ENCODE measurements around the gene CDH4. TPM values are rescaled to one million over a fixed set of nuclear protein-coding genes. Genes with fewer than 3 reads are reported as not detected.

CDH4 gene
- total and polyA plus RNA-seq, 2 of the 8 experiments (the other 6 are each of a cell fraction or from before 2014, with no cell fraction given), result 4.3 to 7.9 TPM

GRCh38 chr20:61889659-61890058 lies 637.6 kb downstream of the CDH4 start:
- FAIRE-seq, result no peak
- POLR2A ChIA-PET (ENCODE audit: partially characterized antibody), result no interaction called here
- TF ChIP-seq CBX8 (IDR thresholded peaks at IDR 0.05; ENCODE audit: borderline replicate concordance, low read depth, low read length) (no peak), EGR1 (IDR thresholded peaks at IDR 0.05; ENCODE audit: borderline replicate concordance, low read depth, low read length) (no peak), GTF2F1 (IDR thresholded peaks at IDR 0.05; ENCODE audit: borderline replicate concordance, low read depth, low read length) (no peak), KDM1A (IDR thresholded peaks at IDR 0.05; ENCODE audit: borderline replicate concordance, low read length) (no peak), NANOG (IDR thresholded peaks at IDR 0.05; ENCODE audit: insufficient read depth, low read depth, low read length, poor library complexity, severe bottlenecking) (no peak), CEBPB (IDR thresholded peaks at IDR 0.05; ENCODE audit: low read depth, low read length) (no peak), SRF (IDR thresholded peaks at IDR 0.05; ENCODE audit: low read depth, low read length) (no peak), PHF8 (conservative IDR thresholded peaks at IDR 0.05; ENCODE audit: low read depth, low read length) (no peak), CBX5 (IDR thresholded peaks at IDR 0.05; ENCODE audit: low read depth, low read length) (no peak), RBBP5 (IDR thresholded peaks at IDR 0.05; ENCODE audit: borderline replicate concordance, low read depth, low read length) (no peak), BRCA1 (IDR thresholded peaks at IDR 0.05; ENCODE audit: low read depth, low read length) (no peak), E2F6 (IDR thresholded peaks at IDR 0.05) (no peak), MAX (IDR thresholded peaks at IDR 0.05) (no peak), BCL11A (IDR thresholded peaks at IDR 0.05; ENCODE audit: low read depth in 2 of 2, low read length in 2 of 2) (no peak)

More at GRCh38 chr20:61889659-61890058, 637.6 kb downstream of the CDH4 start:
- no peak overlapping the region for H2BK5ac ChIP-seq (ENCODE audit: low read depth, low read length)
- no peak overlapping the region for H2BK120ac ChIP-seq (replicated peaks; ENCODE audit: low read depth, low read length)
- H4K5ac ChIP-seq (ENCODE audit: insufficient read length, low read depth, low read length), result no peak overlapping the region
- H4K91ac ChIP-seq (replicated peaks; ENCODE audit: insufficient read length, low read length), result no peak overlapping the region
- H3K36me3 ChIP-seq (ENCODE audit: control insufficient read depth in 2 of 4, insufficient read depth in 4 of 4, low read length in 3 of 4), result no peaks in the 10 kb centered on the region
- no peak overlapping the region for H3K4me2 ChIP-seq (ENCODE audit: insufficient read depth in 1 of 2, low read depth in 2 of 2, low read length in 2 of 2)
- 63 to 85% methylated on average over 1 of the region's 1 CpG for WGBS, 2 experiments (ENCODE audit: extremely low coverage in 1 of 2, insufficient coverage in 1 of 2, insufficient read length in 1 of 2, insufficient replicate concordance in 2 of 2, low coverage in 1 of 2, low lambda C conversion rate in 2 of 2, missing lambda C conversion rate in 1 of 2)
- no peaks in the 10 kb centered on the region for H3K4me1 ChIP-seq (replicated peaks in 1 of 4; ENCODE audit: control insufficient read depth in 3 of 4, insufficient read depth in 4 of 4, low read length in 3 of 4)
- 0 out of 4 replicates have a peak, but pooled peaks cover 0 to 8% of the 10 kb centered on the region in 2 experiments for H3K9me3 ChIP-seq (ENCODE audit: insufficient read depth in 2 of 2, low read depth in 1 of 2, low read length in 1 of 2)
- no peak overlapping the region for H4K8ac ChIP-seq (ENCODE audit: extremely low read depth, insufficient read depth, low read length)
- DNase-seq (ENCODE audit: low read depth in 1 of 2, low spot score in 2 of 2), result no peak
- H3K4me3 ChIP-seq (ENCODE audit: extremely low read depth in 1 of 4, insufficient read depth in 2 of 4, low read depth in 3 of 4, low read length in 4 of 4), result no peak overlapping the region
- H3K23me2 ChIP-seq (ENCODE audit: low read depth, low read length), result peaks cover 26% of the 10 kb centered on the region; the same call in 1 of the 2 replicates
- no peak overlapping the region for H3K18ac ChIP-seq (ENCODE audit: extremely low read depth, low read length)
- no peaks in the 10 kb centered on the region for H3K79me1 ChIP-seq (ENCODE audit: low read depth, low read length)
- no peak overlapping the region for H2BK12ac ChIP-seq (ENCODE audit: low read depth, low read length)
- H3K27me3 ChIP-seq (replicated peaks in 1 of 4; ENCODE audit: control insufficient read depth in 3 of 4, extremely low read depth in 1 of 4, insufficient read depth in 3 of 4, low read length in 3 of 4), result peaks cover 0 to 6% (median 0%) of the 10 kb centered on the region in 4 experiments; a peak in 2 of 7 replicates
- peaks cover 0 to 10% of the 10 kb centered on the region in 2 experiments for H4K20me1 ChIP-seq (replicated peaks in 1 of 2; ENCODE audit: control insufficient read depth in 1 of 2, insufficient read depth in 2 of 2, low read length in 2 of 2)
- no peaks in the 10 kb centered on the region for H3K79me2 ChIP-seq (ENCODE audit: control insufficient read depth in 1 of 2, insufficient read depth in 2 of 2, low read length in 2 of 2)
- H2BK20ac ChIP-seq (ENCODE audit: low read length), result no peak overlapping the region
- no peak overlapping the region for H2AFZ ChIP-seq (ENCODE audit: low read length)
- H3K27ac ChIP-seq (ENCODE audit: low read depth, low read length), result no peak overlapping the region
- H3K23ac ChIP-seq (ENCODE audit: insufficient read length), result no peak overlapping the region
- no peak overlapping the region for H2AK5ac ChIP-seq (ENCODE audit: low read depth, low read length)
- CTCF ChIA-PET (ENCODE audit: partially characterized antibody), result interaction anchor here (1.1 kb wide), 1 partner anchor 1832 kb away, joined by 3 read pairs; no protein-coding TSS in a partner anchor
- H3K4ac ChIP-seq (replicated peaks; ENCODE audit: insufficient read length, low read depth, low read length), result no peak overlapping the region
- no peak overlapping the region for H3K56ac ChIP-seq (replicated peaks; ENCODE audit: insufficient read length, low read depth, low read length)
- no peak overlapping the region for H3K9ac ChIP-seq (replicated peaks in 1 of 4; ENCODE audit: extremely low read depth in 1 of 4, low read depth in 3 of 4, low read length in 3 of 4)
- H3K14ac ChIP-seq (ENCODE audit: insufficient read length), result no peak overlapping the region
- no peak overlapping the region for H2BK15ac ChIP-seq (ENCODE audit: low read length)

All from H1 (cell line).